Liver (tissue), 2 donors: ENCODE results near the gene ADNP.

ENCODE experiments used
- FOXA1 ChIP-seq: IDR thresholded peaks from 2 replicates; pipeline ENCODE4 v1.6.1; 2016; ENCODE audit warnings: antibody characterized with exemption
- SP1 ChIP-seq: IDR thresholded peaks from 2 replicates; pipeline ENCODE4 v1.6.1; 2018; ENCODE audit warnings: antibody characterized with exemption, mild to moderate bottlenecking
- donor health status: healthy.

- TF ChIP-seq FOXA1 = no peak
- no peak for TF ChIP-seq SP1
Observed at GRCh38 chr20:50953196-50953595, 22.0 kb upstream of the ADNP start.
